GF-D8 (cell line): ENCODE data around the gene OXCT2.
A peak's percentile ranks its signal among the peaks of the same experiment; 100 is the strongest.

ENCODE experiments used
- DNase-seq: peaks from one replicate; lab custom pipeline; 2025; lab: John Stamatoyannopoulos, UW

The OXCT2 gene

DNA sequence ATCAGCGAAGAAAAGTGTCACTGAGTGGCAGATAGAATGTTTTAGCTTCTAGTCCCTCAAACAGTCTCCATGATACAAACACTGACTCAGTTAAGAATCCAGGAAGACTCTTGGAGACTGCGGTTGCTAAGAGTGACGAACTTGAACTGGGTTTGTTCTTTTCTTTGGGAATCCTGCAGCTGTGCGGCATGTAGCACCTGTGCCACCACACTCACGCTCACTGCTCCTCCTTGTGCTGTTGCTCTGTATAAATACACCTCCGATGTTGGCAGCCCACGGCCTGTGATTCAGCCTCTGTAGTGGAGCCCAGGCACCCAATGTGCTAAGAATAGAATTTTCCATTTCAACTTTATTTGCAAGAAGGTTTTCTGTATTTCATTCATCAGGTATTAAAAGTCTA is 38.0 kb downstream of the OXCT2 start:
- no peak for DNase-seq

DNA sequence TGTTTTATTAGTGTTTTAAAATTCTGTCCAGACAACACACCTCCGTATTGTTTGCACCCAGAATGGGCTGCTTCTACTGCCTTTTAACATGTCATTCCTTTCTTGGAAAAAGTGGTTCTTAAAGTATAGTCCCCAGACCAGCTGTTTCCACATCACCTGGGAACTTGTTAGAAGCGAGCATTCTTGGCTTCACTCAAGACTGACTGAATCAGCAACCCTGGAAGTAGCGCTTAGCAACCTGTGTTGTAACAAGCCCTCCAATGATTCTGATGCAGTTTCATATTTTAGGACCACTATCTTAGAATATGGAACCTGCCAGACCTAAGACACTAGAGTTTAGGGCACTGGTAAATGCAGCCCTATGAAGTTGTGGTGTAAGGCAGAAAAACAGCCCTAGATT is 38.4 kb downstream of the OXCT2 start:
- DNase-seq = no peak

DNA sequence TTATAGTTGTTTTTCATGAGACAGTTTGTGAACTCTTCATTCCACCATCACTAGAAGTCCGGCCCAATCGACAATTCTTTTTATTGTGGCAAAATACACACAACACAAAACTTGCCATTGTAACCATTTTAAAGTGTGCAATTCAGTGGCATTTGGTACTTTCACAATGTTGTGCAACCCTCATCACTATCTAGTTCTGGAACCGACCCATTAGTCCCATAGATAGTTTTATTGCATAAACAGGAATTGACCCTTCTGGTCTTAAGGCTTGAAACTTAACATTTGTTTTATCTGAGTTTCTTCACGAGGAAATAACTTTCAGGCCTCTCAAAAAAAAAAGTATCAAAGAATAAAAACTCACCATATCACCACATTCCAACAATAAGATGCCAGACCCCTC is 41.3 kb downstream of the OXCT2 start:
- no peak for DNase-seq

DNA sequence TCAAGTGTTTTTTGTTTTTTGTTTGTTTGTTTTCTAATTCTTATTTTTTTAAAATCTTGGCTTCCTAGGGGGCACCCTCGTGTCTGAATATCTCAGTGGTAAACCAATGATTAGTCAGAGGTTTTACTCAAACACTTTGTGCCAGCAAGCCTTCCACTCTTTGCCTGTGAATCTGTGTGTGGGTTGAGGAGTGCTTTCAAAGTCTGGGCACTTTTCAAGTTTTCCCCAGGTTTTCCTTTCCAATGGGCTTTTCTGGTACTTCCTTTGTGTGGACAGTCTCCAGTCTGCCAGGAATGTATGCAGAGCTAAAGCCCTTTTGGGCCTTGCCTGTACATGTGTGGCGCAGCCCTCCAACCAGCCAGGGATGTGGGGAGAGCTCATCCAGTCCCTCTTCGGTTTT is 42.1 kb downstream of the OXCT2 start:
- no peak for DNase-seq

DNA sequence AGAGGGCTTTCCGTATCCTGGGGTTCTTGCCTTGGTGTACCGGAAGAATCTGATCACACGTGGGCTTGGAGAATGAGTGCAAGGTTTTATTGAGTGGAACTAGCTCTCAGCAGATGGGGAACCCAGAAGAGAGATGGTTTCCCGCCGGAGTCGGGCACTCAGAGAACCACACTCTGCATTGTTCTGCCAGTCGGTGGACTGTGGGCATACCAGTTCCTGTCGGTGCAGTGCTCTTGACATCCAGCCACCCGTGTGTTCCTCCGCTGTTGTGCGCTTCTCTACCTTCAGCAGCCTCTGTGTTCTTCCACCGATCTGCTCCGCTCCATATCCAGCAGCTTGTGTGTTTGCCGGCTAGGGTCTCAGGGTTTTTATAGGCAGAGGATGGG is 43.2 kb downstream of the OXCT2 start:
- DNase-seq = no peak

DNA sequence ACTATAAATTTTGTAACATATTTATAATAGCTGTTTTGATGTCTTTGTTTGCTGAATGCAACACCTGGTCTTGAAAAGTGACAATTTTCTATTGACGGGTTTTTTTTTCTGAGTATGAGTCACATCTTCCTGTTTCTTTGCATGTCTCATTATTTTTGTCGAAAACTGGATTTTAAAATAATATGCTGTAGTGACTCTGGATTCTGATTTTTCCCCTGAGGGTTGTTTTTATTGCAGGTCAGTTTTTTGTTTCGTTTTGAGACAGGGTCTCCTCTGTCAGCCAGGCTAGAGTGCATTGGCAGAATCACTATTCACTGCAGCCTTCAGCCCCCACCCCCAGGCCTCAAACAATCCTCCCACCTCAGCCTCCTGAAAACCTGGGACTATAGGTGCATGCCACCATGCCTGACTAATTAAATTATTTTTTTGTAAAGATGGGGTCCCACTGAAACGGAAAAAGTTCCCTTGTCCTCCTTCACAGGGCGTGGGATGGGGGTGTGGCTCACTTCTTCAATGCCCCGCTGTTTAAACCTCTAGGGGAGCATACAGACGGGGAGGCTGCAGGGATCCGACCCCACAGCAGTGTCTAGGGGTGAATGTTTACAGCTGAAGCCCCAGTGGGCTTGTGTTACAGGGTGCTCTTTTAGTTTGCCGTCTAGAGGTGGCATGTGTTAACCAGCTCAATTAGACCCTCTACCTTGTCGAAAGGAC is 43.8 kb downstream of the OXCT2 start:
- no peak for DNase-seq

DNA sequence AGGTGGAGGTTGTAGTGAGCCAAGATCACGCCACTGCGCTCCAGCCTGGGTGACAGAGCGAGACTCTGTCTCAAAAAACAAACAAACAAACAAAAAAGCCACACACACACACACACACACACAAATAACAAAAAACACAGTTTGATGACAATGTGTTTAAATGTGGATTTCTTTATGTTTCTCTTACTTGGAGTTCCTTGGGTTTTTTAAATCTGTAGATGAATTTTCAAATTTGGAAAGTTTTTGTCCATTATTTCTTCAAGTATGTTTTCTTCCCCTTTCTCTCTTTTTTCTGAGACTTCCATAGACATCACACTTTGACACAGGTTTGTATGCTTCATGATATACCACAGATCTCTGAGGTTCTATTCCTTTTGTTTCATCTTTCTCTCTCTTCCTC is 44.5 kb downstream of the OXCT2 start:
- DNase-seq = no peak

DNA sequence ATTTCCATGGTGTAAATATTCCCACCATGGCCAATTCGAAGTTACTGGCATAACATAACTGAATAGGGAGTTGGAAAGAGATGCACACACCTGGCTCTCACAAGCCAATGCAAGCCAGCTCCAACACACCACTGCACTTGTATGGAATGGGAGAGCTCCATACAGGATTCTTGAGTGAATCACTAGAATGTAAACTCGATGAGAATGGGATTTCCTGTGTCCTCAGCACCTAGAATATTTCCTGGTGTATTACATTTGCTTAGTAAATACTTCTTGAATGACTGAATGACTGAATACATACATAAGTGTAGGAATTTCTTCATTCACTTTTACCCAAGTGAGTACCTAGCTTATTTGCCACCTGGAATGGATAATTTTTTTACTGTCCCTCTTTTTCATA is 48.7 kb downstream of the OXCT2 start:
- DNase-seq = no peak

DNA sequence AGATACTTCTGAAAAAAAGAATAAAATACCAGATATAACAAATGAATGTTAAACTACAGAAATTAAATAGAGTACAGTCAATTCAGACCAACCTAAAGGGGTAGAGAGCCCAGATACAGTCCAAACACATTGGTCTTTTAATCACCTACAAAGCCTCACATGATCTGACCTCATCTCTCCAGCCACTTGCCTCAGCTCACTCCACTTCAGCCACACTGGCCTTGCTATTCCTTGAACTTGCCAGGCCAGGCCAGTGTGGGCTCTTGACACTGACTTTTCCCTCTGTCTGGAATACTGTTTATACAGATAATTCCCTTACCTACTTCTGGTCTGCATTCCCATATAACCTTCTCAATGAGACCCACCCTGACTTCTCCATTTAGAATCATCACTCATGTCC is 49.5 kb downstream of the OXCT2 start:
- DNase-seq = no peak

DNA sequence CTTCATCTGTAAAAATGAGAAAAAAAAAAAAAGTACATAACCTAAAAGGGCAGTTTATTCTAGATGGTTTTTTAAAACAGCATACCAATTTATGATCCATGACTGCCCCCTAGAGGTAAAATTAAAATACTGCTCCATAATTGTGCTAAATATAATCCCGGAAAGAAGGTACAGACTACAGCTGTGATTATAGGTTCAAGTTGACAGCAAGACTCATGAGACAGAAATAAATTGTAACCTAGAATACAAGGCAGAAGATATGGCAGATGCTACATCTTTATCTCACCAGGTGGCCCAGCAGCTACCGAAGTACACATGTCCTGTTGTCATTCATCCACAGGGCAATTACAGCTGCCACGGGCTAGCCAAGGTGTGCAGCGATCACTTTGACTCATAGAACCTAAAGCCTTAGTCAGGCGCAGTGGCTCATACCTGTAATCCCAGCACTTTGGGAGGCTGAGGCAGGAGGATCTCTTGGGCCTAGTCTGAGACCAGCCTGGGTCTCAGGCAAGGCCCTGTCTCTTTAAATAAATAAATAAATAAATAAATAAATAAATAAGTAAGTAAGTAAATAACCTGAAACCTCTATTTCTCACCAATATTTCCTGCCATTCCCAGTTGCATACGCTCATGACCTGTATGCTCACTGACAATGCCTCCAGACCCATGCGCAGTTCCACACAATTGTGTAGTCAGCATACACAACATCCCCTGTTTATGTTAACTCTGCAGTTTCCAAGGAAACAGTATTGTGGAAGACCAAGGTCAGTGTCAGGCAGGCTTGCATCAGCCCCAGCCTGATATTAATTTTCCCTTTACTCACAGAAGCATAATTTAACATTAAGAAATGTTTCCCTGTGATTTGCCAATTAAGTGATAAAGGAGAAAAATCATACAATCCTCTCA is 50.8 kb downstream of the OXCT2 start:
- peak; percentile 31 for DNase-seq
